ENCODE results near the gene EEPD1.

GRCh38 chr7:36301914-36302771, 149.1 kb downstream of the EEPD1 start:
- TF ChIP-seq, protein P1, sequence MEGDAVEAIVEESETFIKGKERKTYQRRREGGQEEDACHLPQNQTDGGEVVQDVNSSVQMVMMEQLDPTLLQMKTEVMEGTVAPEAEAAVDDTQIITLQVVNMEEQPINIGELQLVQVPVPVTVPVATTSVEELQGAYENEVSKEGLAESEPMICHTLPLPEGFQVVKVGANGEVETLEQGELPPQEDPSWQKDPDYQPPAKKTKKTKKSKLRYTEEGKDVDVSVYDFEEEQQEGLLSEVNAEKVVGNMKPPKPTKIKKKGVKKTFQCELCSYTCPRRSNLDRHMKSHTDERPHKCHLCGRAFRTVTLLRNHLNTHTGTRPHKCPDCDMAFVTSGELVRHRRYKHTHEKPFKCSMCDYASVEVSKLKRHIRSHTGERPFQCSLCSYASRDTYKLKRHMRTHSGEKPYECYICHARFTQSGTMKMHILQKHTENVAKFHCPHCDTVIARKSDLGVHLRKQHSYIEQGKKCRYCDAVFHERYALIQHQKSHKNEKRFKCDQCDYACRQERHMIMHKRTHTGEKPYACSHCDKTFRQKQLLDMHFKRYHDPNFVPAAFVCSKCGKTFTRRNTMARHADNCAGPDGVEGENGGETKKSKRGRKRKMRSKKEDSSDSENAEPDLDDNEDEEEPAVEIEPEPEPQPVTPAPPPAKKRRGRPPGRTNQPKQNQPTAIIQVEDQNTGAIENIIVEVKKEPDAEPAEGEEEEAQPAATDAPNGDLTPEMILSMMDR (IDR thresholded peaks at IDR 0.05), result no peak
- no peak for TF ChIP-seq POLR2A (IDR thresholded peaks at IDR 0.05)
